DND-41 (cell line): ENCODE measurements around the gene PTTG2.

ENCODE experiments used
- CTCF ChIP-seq: IDR thresholded peaks from 2 replicates; pipeline ENCODE4 v1.5.1; 2012; ENCODE audit warnings: borderline replicate concordance, low read length, moderate library complexity, mild to moderate bottlenecking; ENCODE audit not compliant: poor library complexity, severe bottlenecking; ENCODE audit errors: extremely low read depth
- EZH2 ChIP-seq: IDR thresholded peaks from 3 replicates; pipeline ENCODE4 v1.6.1; 2012; ENCODE audit warnings: borderline replicate concordance, low read depth, mild to moderate bottlenecking, moderate library complexity, low read length, inconsistent platforms; ENCODE audit not compliant: severe bottlenecking

GRCh38 chr4:37949636-37950426 lies 10.4 kb upstream of the PTTG2 start:
- TF ChIP-seq CTCF (no peak), EZH2 (no peak)
